Measurements from ENCODE around the gene TMEM106C. TPM values are rescaled to one million over a fixed set of nuclear protein-coding genes. Genes with fewer than 3 reads are reported as not detected.

Gene TMEM106C
- total and polyA plus RNA-seq, 12 donors = 24.6 to 119 (median 52.0) TPM

DNA sequence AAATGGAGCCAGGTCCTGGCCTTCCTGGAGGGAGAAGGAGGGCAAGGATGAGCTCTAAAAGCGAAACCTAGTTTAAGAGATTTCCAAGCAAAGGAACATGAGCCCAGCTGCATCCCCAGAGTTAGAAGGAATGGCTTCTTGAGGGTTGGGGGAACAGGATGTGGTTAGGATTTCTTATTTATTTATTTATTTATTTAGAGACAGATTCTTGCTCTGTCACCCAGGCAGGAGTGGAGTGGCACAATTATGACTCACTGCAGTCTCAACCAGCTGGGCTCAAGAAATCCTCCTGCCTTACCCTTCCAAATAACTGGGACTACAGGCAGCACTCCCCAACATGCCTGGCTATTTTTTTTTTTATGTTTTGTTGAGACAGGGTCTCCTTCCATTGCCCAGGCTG is 25.3 kb upstream of the TMEM106C start:
- Histone ChIP-seq H3K4me3 (no peak overlapping the region), H3K27me3 (no peaks in the 10 kb centered on the region), H3K27ac (no peak overlapping the region), H3K36me3 (replicated peaks in 1 of 2) (no peaks in the 10 kb centered on the region), H3K9me3 (replicated peaks in 1 of 3) (no peaks in the 10 kb centered on the region), H3K4me1 (replicated peaks in 1 of 2) (no peaks in the 10 kb centered on the region)
- 95 to 100% (median 98%) methylated on average over 1 of the region's 1 CpG for WGBS, 4 donors
- no peak for DNase-seq
- intact Hi-C loops (cut with DNase I) = no loop called here
- TF ChIP-seq, protein P1, sequence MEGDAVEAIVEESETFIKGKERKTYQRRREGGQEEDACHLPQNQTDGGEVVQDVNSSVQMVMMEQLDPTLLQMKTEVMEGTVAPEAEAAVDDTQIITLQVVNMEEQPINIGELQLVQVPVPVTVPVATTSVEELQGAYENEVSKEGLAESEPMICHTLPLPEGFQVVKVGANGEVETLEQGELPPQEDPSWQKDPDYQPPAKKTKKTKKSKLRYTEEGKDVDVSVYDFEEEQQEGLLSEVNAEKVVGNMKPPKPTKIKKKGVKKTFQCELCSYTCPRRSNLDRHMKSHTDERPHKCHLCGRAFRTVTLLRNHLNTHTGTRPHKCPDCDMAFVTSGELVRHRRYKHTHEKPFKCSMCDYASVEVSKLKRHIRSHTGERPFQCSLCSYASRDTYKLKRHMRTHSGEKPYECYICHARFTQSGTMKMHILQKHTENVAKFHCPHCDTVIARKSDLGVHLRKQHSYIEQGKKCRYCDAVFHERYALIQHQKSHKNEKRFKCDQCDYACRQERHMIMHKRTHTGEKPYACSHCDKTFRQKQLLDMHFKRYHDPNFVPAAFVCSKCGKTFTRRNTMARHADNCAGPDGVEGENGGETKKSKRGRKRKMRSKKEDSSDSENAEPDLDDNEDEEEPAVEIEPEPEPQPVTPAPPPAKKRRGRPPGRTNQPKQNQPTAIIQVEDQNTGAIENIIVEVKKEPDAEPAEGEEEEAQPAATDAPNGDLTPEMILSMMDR (IDR thresholded peaks at IDR 0.05) = no peak
- TF ChIP-seq POLR2A (IDR thresholded peaks at IDR 0.05) = no peak

DNA sequence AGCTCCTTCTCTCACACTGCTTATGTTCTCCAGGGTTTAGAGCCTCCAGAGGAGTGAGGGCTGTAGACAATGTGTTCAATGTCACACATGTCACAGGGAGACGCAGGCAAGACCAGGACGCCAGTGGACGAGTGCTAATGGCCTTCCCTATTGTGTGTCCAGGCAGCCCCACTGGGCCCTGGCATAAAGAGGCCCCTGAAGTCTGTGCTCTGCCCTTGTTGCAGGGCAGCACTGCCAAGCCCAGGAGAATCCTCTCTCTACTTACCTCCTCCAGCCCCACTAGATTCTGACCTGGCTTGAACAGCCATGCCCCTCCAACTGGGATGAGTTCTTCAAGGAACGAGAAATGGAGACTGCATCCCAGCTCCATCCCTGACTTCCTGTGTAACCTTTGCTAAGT is 24.8 kb upstream of the TMEM106C start:
- Histone ChIP-seq H3K27me3 (no peaks in the 10 kb centered on the region), H3K4me3 (no peak overlapping the region), H3K4me1 (replicated peaks in 1 of 2) (no peaks in the 10 kb centered on the region), H3K36me3 (replicated peaks in 1 of 2) (no peaks in the 10 kb centered on the region), H3K9me3 (replicated peaks in 1 of 3) (no peaks in the 10 kb centered on the region), H3K27ac (no peak overlapping the region)
- no peak for DNase-seq
- intact Hi-C loops (cut with DNase I) = no loop called here
- 96 to 100% (median 99%) methylated on average over 2 to 4 of the region's 4 CpGs for WGBS, 4 donors
- TF ChIP-seq POLR2A (IDR thresholded peaks at IDR 0.05) = no peak
- TF ChIP-seq, protein P1 (IDR thresholded peaks at IDR 0.05) = no peak

DNA sequence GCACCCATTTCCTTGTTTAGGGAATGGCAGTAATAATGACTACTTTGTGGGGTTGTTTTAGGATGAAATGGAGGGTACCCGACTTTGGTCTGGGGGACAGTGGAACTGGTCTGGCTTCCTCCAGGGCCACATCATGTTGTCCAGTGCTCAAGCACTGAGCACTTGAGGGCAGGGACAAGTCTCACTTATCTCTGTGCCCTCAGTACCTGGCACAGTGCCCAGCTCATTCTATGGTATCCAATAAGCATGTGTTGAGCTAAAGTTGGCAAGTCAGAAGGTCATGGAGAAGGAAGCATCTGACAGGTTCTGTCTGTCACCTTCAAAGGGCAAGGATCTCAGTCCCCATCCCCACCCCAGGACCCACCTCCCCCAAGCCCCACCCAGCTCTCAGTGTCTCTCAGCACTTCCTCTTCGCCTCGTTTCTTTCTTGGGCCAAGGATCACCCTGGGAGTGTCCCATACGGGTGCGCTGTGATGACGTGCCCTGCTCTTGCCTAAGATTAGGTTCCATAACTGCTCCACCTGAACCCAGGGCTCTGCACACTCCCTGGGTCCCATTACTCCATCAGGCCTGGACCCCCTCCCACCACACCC is 24.3 kb upstream of the TMEM106C start:
- WGBS, 4 donors = 74 to 86% (median 82%) methylated on average over 4 to 6 of the region's 6 CpGs
- H3K27me3 ChIP-seq = no peaks in the 10 kb centered on the region
- peak in 4 of 7 donors; percentile 45 to 60 (median 51) for DNase-seq
- H3K27ac ChIP-seq = no peak overlapping the region
- intact Hi-C loops (cut with DNase I) = no loop called here
- no peaks in the 10 kb centered on the region for H3K9me3 ChIP-seq (replicated peaks in 1 of 3)
- no peaks in the 10 kb centered on the region for H3K4me1 ChIP-seq (replicated peaks in 1 of 2)
- H3K4me3 ChIP-seq = no peak overlapping the region
- no peaks in the 10 kb centered on the region for H3K36me3 ChIP-seq (replicated peaks in 1 of 2)
- TF ChIP-seq POLR2A (IDR thresholded peaks at IDR 0.05) = no peak
- TF ChIP-seq, protein P1 (IDR thresholded peaks at IDR 0.05) = no peak

DNA sequence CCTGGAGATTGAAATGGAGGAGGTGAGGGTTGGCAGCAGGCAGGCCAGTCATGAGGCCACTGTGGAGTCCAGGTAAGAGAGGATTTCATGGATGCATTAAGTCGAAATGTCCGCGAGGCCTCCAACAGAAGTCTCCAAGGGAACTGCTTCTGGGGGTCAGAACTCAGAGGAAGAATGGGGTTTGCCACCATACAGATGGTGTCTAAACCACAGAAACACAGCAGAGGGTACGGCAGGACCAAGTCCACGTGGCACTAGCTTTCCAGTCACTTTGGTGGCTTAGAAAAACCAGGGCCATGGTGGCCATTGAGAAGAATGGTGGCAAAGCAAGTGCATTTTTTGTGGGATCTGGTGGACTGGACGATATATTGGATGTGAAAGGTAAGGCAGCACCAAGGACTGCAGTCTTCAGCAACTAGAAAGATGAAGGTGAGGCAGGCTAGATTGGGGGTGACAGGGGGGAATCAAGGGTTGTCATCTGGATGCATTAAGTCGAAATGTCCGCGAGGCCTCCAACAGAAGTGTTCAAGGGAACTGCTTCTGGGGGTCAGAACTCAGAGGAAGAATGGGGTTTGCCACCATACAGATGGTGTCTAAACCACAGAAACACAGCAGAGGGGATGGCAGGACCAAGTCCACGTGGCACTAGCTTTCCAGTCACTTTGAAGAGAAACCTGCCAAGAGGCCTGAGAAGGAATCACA is 22.5 kb upstream of the TMEM106C start:
- intact Hi-C loops (cut with DNase I) = loop anchor here (10.0 kb wide), 2 partner anchors 196 to 226 kb away; no protein-coding TSS in a partner anchor
- Histone ChIP-seq H3K27me3 (no peaks in the 10 kb centered on the region), H3K4me3 (no peak overlapping the region), H3K27ac (no peak overlapping the region), H3K36me3 (replicated peaks in 1 of 2) (no peaks in the 10 kb centered on the region), H3K4me1 (replicated peaks in 1 of 2) (no peaks in the 10 kb centered on the region), H3K9me3 (replicated peaks in 1 of 3) (no peaks in the 10 kb centered on the region)
- WGBS, 4 donors = 85 to 90% (median 88%) methylated on average over 10 of the region's 10 CpGs
- DNase-seq = peak in 1 of 7 donors; percentile 33
- TF ChIP-seq POLR2A (IDR thresholded peaks at IDR 0.05) = no peak
- TF ChIP-seq, protein P1 (IDR thresholded peaks at IDR 0.05) = no peak

All from adrenal gland (tissue), 12 donors.